IMR-90 (cell line): ENCODE measurements around the gene HYPK. TPM values are rescaled to one million over a fixed set of nuclear protein-coding genes. Genes with fewer than 3 reads are reported as not detected.

ENCODE experiments used
- ATAC-seq: fragments of 200-7000 bp; cut with Tn5 transposase; 2 replicates; pipeline ENCODE4 v1.9.1; 2020; ENCODE audit warnings: low read depth, mild to moderate bottlenecking, moderate library complexity
- BruUV-seq: library from RNA; stranded (reverse); fragments of 400-500 nt; replicated peaks from 2 replicates; lab custom pipeline; 2021; lab: Mats Ljungman, UMichigan
- CTCF ChIA-PET: fragments of 300-600 bp; formaldehyde crosslinking; extraction: SDS; loops from one replicate; lab custom pipeline; 2021; ENCODE audit warnings: antibody characterized with exemption; lab: Yijun Ruan, JAX
- POLR2A ChIA-PET: fragments of 300-600 bp; sonication (Branson Sonifier 250); formaldehyde crosslinking; loops from one replicate; lab custom pipeline; 2022; ENCODE audit warnings: antibody characterized with exemption; ENCODE audit not compliant: unreplicated experiment; lab: Charles Lee
- DNase-seq: peaks from one replicate; pipeline ENCODE4 v3.0.0; 2013
- H2AFZ ChIP-seq: replicated peaks from 2 replicates; pipeline ENCODE3; 2013; ENCODE audit warnings: low read length, mild to moderate bottlenecking; ENCODE audit not compliant: poor library complexity
- H2AK5ac ChIP-seq: 2 replicates; pipeline ENCODE4 v1.6.1; 2013; ENCODE audit warnings: low read depth, low read length, inconsistent platforms
- H2AK9ac ChIP-seq: replicated peaks from 2 replicates; pipeline ENCODE3; 2013; ENCODE audit warnings: mild to moderate bottlenecking, low read depth, low read length, moderate library complexity; ENCODE audit not compliant: poor library complexity
- H2BK120ac ChIP-seq: 2 replicates; pipeline ENCODE4 v1.6.1; 2013; ENCODE audit warnings: low read depth, low read length, inconsistent platforms
- H2BK15ac ChIP-seq: 3 replicates; pipeline ENCODE4 v1.6.1; 2013; ENCODE audit warnings: low read depth, low read length, inconsistent platforms
- H2BK20ac ChIP-seq: 2 replicates; pipeline ENCODE4 v1.6.1; 2013; ENCODE audit warnings: low read depth, mild to moderate bottlenecking, inconsistent platforms, low read length, moderate library complexity
- H2BK5ac ChIP-seq: 2 replicates; pipeline ENCODE4 v1.6.1; 2013; ENCODE audit warnings: mild to moderate bottlenecking, low read depth, low read length, inconsistent platforms; ENCODE audit not compliant: poor library complexity, severe bottlenecking
- H3K14ac ChIP-seq: replicated peaks from 2 replicates; pipeline ENCODE4 v1.6.1; 2013; ENCODE audit warnings: low read depth, low read length, inconsistent platforms
- H3K18ac ChIP-seq: 2 replicates; pipeline ENCODE4 v1.6.1; 2013; ENCODE audit warnings: low read depth, low read length, control low read depth
- H3K23ac ChIP-seq: 2 replicates; pipeline ENCODE4 v1.6.1; 2013; ENCODE audit warnings: low read depth, low read length, inconsistent platforms
- H3K27ac ChIP-seq: 2 replicates; pipeline ENCODE4 v1.5.1; 2013; ENCODE audit warnings: mild to moderate bottlenecking, control low read depth, low read length; ENCODE audit not compliant: insufficient read depth
- H3K27me3 ChIP-seq: 2 replicates; pipeline ENCODE4 v1.6.1; 2013; ENCODE audit warnings: low read length; ENCODE audit not compliant: control insufficient read depth, insufficient read depth
- H3K36me3 ChIP-seq: 2 replicates; pipeline ENCODE4 v1.6.1; 2013; ENCODE audit warnings: low read length, mixed read lengths; ENCODE audit not compliant: control insufficient read depth, insufficient read depth
- H3K4ac ChIP-seq: 2 replicates; pipeline ENCODE4 v1.6.1; 2013; ENCODE audit warnings: low read depth, low read length, inconsistent platforms
- H3K4me1 ChIP-seq: 2 replicates; pipeline ENCODE4 v1.6.1; 2013; ENCODE audit warnings: low read length, mixed read lengths; ENCODE audit not compliant: control insufficient read depth, insufficient read depth
- H3K4me2 ChIP-seq: 2 replicates; pipeline ENCODE4 v1.6.1; 2013; ENCODE audit warnings: low read depth, mild to moderate bottlenecking, control low read depth, low read length, moderate library complexity
- H3K4me3 ChIP-seq: 2 replicates; pipeline ENCODE4 v1.5.1; 2013; ENCODE audit warnings: low read depth, mild to moderate bottlenecking, control low read depth, low read length, moderate library complexity; ENCODE audit not compliant: insufficient read depth
- H3K56ac ChIP-seq: 2 replicates; pipeline ENCODE4 v1.6.1; 2013; ENCODE audit warnings: low read length, inconsistent platforms; ENCODE audit not compliant: insufficient read depth; ENCODE audit errors: extremely low read depth
- H3K79me1 ChIP-seq, 2 experiments: 2 replicates each; pipeline ENCODE4 v1.6.1; 2013; ENCODE audit warnings: low read length in 2 of 2, inconsistent platforms in 1 of 2, low read depth in 1 of 2
- H3K9ac ChIP-seq: 2 replicates; pipeline ENCODE4 v1.6.1; 2013; ENCODE audit warnings: low read depth, low read length, control low read depth
- H3K9me1 ChIP-seq: 2 replicates; pipeline ENCODE4 v1.6.1; 2013; ENCODE audit warnings: low read length, inconsistent platforms; ENCODE audit not compliant: insufficient read depth
- H3K9me3 ChIP-seq: 2 replicates; pipeline ENCODE4 v1.6.1; 2013; ENCODE audit warnings: low read length; ENCODE audit not compliant: control insufficient read depth, insufficient read depth
- H4K20me1 ChIP-seq: 2 replicates; pipeline ENCODE4 v1.6.1; 2013; ENCODE audit warnings: low read length, inconsistent platforms; ENCODE audit not compliant: insufficient read depth
- H4K5ac ChIP-seq: 2 replicates; pipeline ENCODE4 v1.6.1; 2013; ENCODE audit warnings: mild to moderate bottlenecking, low read depth, low read length, control low read depth
- H4K8ac ChIP-seq, 2 experiments: 2 replicates each; pipeline ENCODE4 v1.6.1; 2013; ENCODE audit warnings: low read depth in 2 of 2, low read length in 2 of 2, control low read depth in 1 of 2, inconsistent platforms in 1 of 2
- H4K91ac ChIP-seq: 2 replicates; pipeline ENCODE4 v1.6.1; 2013; ENCODE audit warnings: low read depth, low read length, inconsistent platforms; ENCODE audit not compliant: insufficient read depth
- BHLHE40 ChIP-seq: fragments of 150-350 bp; IDR thresholded peaks from 2 replicates; pipeline ENCODE4 v1.6.1; 2016; ENCODE audit warnings: mild to moderate bottlenecking, low read depth, low read length
- CEBPB ChIP-seq: IDR thresholded peaks from 2 replicates; pipeline ENCODE4 v1.6.1; 2012; ENCODE audit warnings: low read depth, low read length, improper control_type of control experiment
- CTCF ChIP-seq: conservative IDR thresholded peaks from 2 replicates; pipeline ENCODE4 v1.5.1; 2012; ENCODE audit warnings: mild to moderate bottlenecking, low read depth, low read length, improper control_type of control experiment
- FOS ChIP-seq: fragments of 150-350 bp; IDR thresholded peaks from 2 replicates; pipeline ENCODE4 v1.6.1; 2016; ENCODE audit warnings: low read depth, low read length
- MAFK ChIP-seq: IDR thresholded peaks from 2 replicates; pipeline ENCODE4 v1.6.1; 2012; ENCODE audit warnings: low read depth, low read length, improper control_type of control experiment
- NFE2L2 ChIP-seq: fragments of 150-350 bp; IDR thresholded peaks from 2 replicates; pipeline ENCODE4 v1.6.1; 2016; ENCODE audit warnings: low read depth, mild to moderate bottlenecking, low read length
- POLR2A ChIP-seq: IDR thresholded peaks from 2 replicates; pipeline ENCODE4 v1.6.1; 2012; ENCODE audit warnings: mild to moderate bottlenecking, low read depth, low read length
- SMC3 ChIP-seq: fragments of 150-350 bp; IDR thresholded peaks from 2 replicates; pipeline ENCODE4 v1.6.1; 2016; ENCODE audit warnings: low read depth, mild to moderate bottlenecking, antibody characterized with exemption, low read length, moderate library complexity
- USF2 ChIP-seq: fragments of 150-350 bp; IDR thresholded peaks from 2 replicates; pipeline ENCODE4 v1.6.1; 2017; ENCODE audit warnings: mild to moderate bottlenecking, antibody characterized with exemption, low read length, low read depth
- WGBS, 2 experiments: methylation state at CpG; one replicate each; pipeline versions ENCODE4 v1.1.5 to v1.1.7; 2013; ENCODE audit warnings: missing lambda C conversion rate in 2 of 2; ENCODE audit not compliant: insufficient read length in 1 of 2; ENCODE audit errors: extremely low coverage in 2 of 2; 5-methylcytosine and 5-hydroxymethylcytosine counted together
- dilution Hi-C: fragments of 300-500 bp; cut with HindIII; formaldehyde crosslinking; loops from one replicate; pipeline ENCODE4 v1.14.3; 2018; ENCODE audit warnings: low sequenced_read_pairs; ENCODE audit not compliant: unreplicated experiment
- in situ Hi-C: fragments of 300-500 bp; cut with MboI; formaldehyde crosslinking; loops from 3 replicates; pipeline ENCODE4 v1.14.3; 2019; ENCODE audit warnings: low sequenced_read_pairs, inconsistent platforms, mixed read lengths
- intact Hi-C: fragments of 100-400 bp; cut with micrococcal nuclease; formaldehyde crosslinking; loops from 2 replicates; pipeline ENCODE4 v1.10.0; 2022
- microRNA-seq, 2 experiments: library from miRNA; stranded (forward) in 1 of 2; unstranded in 1 of 2; fragments of 10-50 nt in 1 of 2; fragments of <30 nt in 1 of 2; gene quantifications in 1 of 2; microRNA quantifications in 1 of 2; one replicate each; pipeline versions ENCODE3 to v1.1.0; 2013 to 2020; ENCODE audit not compliant: insufficient read depth in 1 of 2, insufficient read length in 1 of 2, unreplicated experiment in 1 of 2
- polyA plus RNA-seq, 3 experiments: library from polyadenylated mRNA; depleted of rRNA; stranded (reverse); fragments of >200 nt; gene quantifications; 2 replicates each; pipeline ENCODE4 v1.2.3, GENCODE V29; 2012; ENCODE audit warnings: low replicate concordance in 1 of 3
- small RNA-seq, 5 experiments: library from RNA; depleted of rRNA; stranded (forward); fragments of <200 nt; gene quantifications; one replicate each; pipeline ENCODE3, GENCODE V24; 2012
- total RNA-seq: library from RNA; depleted of rRNA; stranded (reverse); fragments of >200 nt; gene quantifications from 2 replicates; pipeline ENCODE4 v1.2.3, GENCODE V29; 2012; rRNA removed

The HYPK gene
- total and polyA plus RNA-seq, 2 of the 4 experiments (the other 2 are of a cell fraction), result 1.4 to 9.1 TPM

- no peaks in the 10 kb centered on the region for H3K9me1 ChIP-seq
- intact Hi-C loops, result no loop called here
- H2BK120ac ChIP-seq, result no peak overlapping the region
- ChIA-PET CTCF (no interaction called here), POLR2A (no interaction called here)
- in situ Hi-C loops, result no loop called here
- no peak overlapping the region for H3K18ac ChIP-seq
- H2AK5ac ChIP-seq, result no peak overlapping the region
- no CpG with 5 or more reads among the region's 4 CpGs for WGBS, 2 experiments
- no peak overlapping the region for H3K23ac ChIP-seq
- no peak overlapping the region for H3K9ac ChIP-seq
- no TSS peak for BruUV-seq
- no peak overlapping the region for H2BK15ac ChIP-seq
- no peak overlapping the region for H3K4ac ChIP-seq
- no peak overlapping the region for H2AFZ ChIP-seq
- no peak for ATAC-seq
- H3K14ac ChIP-seq, result no peak overlapping the region
- peaks cover 0 to 4% of the 10 kb centered on the region in 2 experiments; a peak in 2 of 4 replicates for H3K79me1 ChIP-seq
- no peak overlapping the region for H4K91ac ChIP-seq
- DNase-seq, result no peak
- H2BK20ac ChIP-seq, result no peak overlapping the region
- H3K4me1 ChIP-seq, result no peaks in the 10 kb centered on the region
- TF ChIP-seq FOS (no peak), SMC3 (no peak), MAFK (no peak), POLR2A (no peak), USF2 (no peak), NFE2L2 (no peak), CTCF (no peak), CEBPB (no peak), BHLHE40 (no peak)
- no peak overlapping the region for H4K5ac ChIP-seq
- no peak overlapping the region for H3K4me2 ChIP-seq
- H2BK5ac ChIP-seq, result no peak overlapping the region
- no peaks in the 10 kb centered on the region for H4K20me1 ChIP-seq
- no peak overlapping the region for H2AK9ac ChIP-seq
- no peaks in the 10 kb centered on the region for H3K27me3 ChIP-seq
- no peaks in the 10 kb centered on the region for H3K9me3 ChIP-seq
- no peak overlapping the region for H3K56ac ChIP-seq
- no peak overlapping the region for H3K4me3 ChIP-seq
- dilution Hi-C loops, result no loop called here
- H3K27ac ChIP-seq, result no peak overlapping the region
- H3K36me3 ChIP-seq, result peaks cover 7% of the 10 kb centered on the region
- no peak overlapping the region for H4K8ac ChIP-seq
Measured at GRCh38 chr15:43852607-43853006, 52.2 kb downstream of the HYPK start.

Small RNAs within 50 kb of the gene (microRNA-seq; reads per million reads assigned to microRNA genes)
- gene MIR1282, result 0 reads per million in 2 experiments

Small RNAs within 50 kb of the gene (small RNA-seq; reads per million reads assigned to genes)
- 0 reads per million in 5 experiments for gene MIR1282

Other genes starting within 250 kb of the HYPK start
- 10.0 and 12.7 TPM in 2 replicates for gene PPIP5K1, start 210.4 kb upstream of the HYPK start, total RNA-seq
- 14.2 and 15.2 TPM in 2 replicates for gene PPIP5K1, start 210.4 kb upstream of the HYPK start, polyA plus RNA-seq (2012; rRNA removed)
- not detected in 2 replicates for gene CKMT1B, start 206.6 kb upstream of the HYPK start, total RNA-seq
- 0.07 TPM in 1 of 2 replicates, not detected in the other for gene CKMT1B, start 206.6 kb upstream of the HYPK start, polyA plus RNA-seq (2012; rRNA removed)
- gene STRC, start 181.8 kb upstream of the HYPK start, total RNA-seq, result not detected in 2 replicates
- 0.20 TPM in 1 of 2 replicates, not detected in the other for gene STRC, start 181.8 kb upstream of the HYPK start, polyA plus RNA-seq (2012; rRNA removed)
- 0.28 and 11.3 TPM in 2 replicates for gene CATSPER2, start 151.8 kb upstream of the HYPK start, total RNA-seq
- 0.41 and 0.85 TPM in 2 replicates for gene CATSPER2, start 151.8 kb upstream of the HYPK start, polyA plus RNA-seq (2012; rRNA removed)
- gene CKMT1A, start 106.7 kb upstream of the HYPK start, total RNA-seq, result not detected in 2 replicates
- gene CKMT1A, start 106.7 kb upstream of the HYPK start, polyA plus RNA-seq (2012; rRNA removed), result not detected in 2 replicates
- gene PDIA3, start 54.2 kb upstream of the HYPK start, total RNA-seq, result 103 and 155 TPM in 2 replicates
- gene PDIA3, start 54.2 kb upstream of the HYPK start, polyA plus RNA-seq (2012; rRNA removed), result 396 and 980 TPM in 2 replicates
- 1.6 and 1.7 TPM in 2 replicates for gene ELL3, start 23.6 kb upstream of the HYPK start, total RNA-seq
- 1.2 and 1.3 TPM in 2 replicates for gene ELL3, start 23.6 kb upstream of the HYPK start, polyA plus RNA-seq (2012; rRNA removed)
- 157 and 526 TPM in 2 replicates for gene SERF2, start 8.3 kb upstream of the HYPK start, total RNA-seq
- gene SERF2, start 8.3 kb upstream of the HYPK start, polyA plus RNA-seq (2012; rRNA removed), result 2,187 and 2,655 TPM in 2 replicates
- under 0.01 TPM in 1 of 2 replicates, not detected in the other for gene SERINC4, start 379 bp upstream of the HYPK start, total RNA-seq
- gene SERINC4, start 379 bp upstream of the HYPK start, polyA plus RNA-seq (2012; rRNA removed), result 0.09 TPM in 1 of 2 replicates, not detected in the other
- gene MFAP1, start 24.1 kb downstream of the HYPK start, total RNA-seq, result 28.5 and 32.2 TPM in 2 replicates
- 20.8 and 21.6 TPM in 2 replicates for gene MFAP1, start 24.1 kb downstream of the HYPK start, polyA plus RNA-seq (2012; rRNA removed)
- 25.8 and 28.9 TPM in 2 replicates for gene WDR76, start 26.4 kb downstream of the HYPK start, total RNA-seq
- gene WDR76, start 26.4 kb downstream of the HYPK start, polyA plus RNA-seq (2012; rRNA removed), result 4.7 and 4.8 TPM in 2 replicates